ENCODE measurements around the gene HNRNPA0.

HNRNPA0 gene

DNA sequence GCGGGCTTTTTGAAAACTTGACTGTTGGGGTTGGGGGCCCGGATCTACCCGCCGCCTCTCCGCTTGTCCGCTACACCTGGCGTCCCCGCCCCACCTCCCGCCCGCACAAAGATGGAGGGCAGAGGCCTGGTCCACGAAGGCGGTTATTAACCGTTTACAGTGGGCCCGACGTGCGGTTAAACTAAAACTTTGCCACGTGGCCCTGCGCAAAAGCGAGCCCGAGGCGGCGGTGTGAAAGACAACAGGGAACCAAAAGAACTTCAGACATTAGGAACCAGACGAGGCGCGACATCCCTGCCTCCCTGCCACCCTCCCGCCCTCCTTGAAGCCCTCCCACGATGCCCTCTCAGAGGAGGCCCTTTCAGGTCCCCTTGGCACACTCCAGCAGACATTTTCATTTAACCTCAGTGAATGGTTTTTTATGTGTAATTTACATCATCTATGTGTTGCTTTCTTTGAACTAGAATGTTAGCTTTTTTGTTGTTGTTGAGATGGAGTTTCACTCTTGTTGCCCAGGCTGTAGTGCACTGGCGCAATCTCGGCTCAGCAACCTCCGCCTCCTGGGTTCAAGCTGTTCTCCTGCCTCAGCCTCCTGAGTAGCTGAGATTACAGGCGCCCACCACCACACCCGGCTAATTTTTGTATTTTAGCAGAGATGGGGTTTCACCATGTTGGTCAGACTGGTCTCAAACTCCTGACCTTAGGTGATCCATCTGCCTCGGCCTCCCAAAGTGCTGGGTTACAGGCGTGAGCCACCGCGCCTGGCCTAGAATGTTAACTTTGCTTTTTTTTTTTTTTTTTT, 999 bp upstream of the HNRNPA0 start:
- DNase-seq (ENCODE audit: low read depth): no peak

DNA sequence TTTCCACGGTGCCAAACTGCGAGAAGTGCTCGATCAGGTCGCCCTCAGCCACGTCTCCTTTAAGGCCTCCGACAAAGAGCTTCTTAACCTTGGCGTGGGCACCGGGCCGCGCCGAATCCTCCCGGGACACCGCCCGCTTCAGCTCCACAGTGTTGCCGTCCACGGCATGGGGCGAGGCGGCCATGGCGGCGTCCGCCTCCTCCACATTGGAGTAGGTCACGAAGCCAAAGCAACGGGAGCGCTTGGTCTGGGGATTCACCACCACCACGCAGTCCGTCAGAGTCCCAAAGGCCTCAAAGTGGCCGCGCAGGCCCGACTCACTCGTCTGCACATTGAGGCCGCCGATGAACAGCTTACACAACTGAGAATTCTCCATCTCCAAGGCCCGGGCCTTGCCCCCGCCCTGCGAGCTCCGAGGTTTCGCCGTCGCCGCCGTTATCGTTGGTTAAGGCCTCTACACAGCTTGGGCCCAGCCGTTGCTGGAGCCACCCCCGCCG, 424 bp downstream of the HNRNPA0 start:
- no peak for DNase-seq (ENCODE audit: low read depth)

DNA sequence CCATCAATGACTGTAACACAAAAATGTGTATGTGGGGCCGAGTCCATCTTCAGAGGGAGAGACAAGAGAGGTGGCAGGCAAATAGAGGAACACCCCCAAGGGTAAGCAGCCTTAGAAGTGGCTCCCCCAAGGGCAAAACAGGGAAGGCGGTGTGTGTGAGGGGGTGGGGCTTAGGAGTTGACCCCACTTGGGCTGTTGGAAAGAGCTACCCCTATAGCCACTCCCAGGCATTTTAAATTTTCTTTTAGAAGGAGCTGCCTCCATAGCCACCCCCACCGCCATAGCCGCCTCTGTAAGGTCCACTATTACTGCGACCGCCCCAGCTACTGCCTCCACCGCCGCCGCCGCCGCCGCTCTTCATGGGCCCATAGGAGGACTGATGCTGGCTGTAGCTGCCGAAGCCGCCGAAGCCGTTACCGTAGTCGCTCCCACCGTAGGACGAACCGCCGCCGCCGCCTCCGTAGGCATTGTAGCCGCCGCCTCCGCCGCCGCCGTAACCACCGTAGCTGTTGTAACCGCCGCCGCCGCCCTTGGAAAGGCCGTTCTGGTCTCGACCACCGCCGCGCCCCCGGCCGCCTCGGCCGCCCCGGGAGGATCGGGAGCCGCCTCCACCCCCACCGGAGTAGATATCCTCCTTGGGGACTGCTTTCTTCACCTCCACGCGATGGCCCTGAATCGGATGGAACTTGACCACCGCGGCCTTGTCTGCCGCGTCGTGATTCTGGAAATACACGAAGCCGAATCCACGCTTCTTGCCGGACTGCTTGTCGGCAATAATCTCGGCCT, 1.1 kb downstream of the HNRNPA0 start:
- DNase-seq (ENCODE audit: low read depth): no peak

DNA sequence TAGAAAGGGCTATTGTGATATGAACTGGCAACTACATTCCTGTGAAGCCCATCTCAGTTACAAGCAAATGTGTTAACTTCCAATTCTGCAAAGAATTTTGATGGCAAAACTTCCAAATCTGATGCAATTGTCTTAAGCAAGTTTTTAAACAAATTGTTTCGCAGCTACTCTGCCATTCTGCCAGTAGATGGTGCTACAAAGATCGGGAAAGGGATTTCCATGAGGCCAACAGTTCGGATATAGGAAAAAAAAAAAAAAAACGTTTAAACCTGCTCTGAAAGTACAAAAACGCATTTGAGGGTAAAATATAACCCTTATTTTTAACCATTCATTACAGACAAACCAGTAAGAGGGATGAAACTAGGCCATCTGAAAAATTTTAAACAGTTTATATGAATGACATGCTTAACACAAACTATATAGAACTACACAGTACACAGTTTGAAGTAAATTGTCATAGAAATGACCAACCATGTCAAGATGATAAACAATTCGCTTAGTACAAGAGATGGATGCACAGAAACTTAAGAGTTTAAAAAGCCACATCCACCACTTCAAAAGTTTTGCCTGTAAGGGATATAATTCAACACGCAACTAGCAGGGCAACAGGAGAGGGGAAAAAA, 2.2 kb downstream of the HNRNPA0 start:
- DNase-seq (ENCODE audit: low read depth): peak; percentile 82

DNA sequence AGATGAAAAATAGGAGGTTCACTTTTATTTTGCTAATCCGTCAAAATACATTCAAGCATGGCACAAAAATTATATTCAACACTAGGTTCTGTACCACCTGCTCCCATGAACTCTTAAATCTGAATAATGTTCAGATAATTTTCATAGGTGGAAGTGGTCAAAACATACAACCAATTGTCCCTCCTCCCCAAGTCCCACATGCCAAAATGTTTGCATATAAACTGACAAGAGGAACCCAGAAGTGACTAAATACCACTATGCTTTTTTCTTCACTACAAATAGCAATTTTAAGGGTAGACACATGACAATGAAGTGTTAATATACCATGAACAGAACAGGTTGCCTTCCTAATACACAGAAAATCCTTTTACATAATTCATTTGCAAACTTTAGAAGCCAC, 3.7 kb downstream of the HNRNPA0 start:
- no peak for DNase-seq (ENCODE audit: low read depth)

DNA sequence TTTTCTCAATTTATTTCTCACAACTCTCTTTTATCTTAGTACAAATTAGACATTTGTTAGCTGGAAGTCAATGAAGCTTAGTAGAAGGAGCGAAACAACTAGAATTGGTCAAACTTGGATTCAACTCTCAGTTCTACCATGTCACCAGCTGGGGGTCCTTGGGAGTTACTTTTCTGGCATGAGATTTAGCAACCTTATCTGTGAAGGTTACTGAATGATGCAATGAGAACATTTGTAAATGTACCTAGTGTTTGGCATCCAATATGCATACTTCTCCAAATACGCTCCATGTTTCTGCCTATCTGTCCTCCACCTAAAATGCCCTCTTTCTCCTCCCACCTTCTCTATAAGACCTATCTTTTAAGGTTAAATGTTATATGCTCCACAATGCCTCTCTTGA, 6.3 kb downstream of the HNRNPA0 start:
- no peak for DNase-seq (ENCODE audit: low read depth)

DNA sequence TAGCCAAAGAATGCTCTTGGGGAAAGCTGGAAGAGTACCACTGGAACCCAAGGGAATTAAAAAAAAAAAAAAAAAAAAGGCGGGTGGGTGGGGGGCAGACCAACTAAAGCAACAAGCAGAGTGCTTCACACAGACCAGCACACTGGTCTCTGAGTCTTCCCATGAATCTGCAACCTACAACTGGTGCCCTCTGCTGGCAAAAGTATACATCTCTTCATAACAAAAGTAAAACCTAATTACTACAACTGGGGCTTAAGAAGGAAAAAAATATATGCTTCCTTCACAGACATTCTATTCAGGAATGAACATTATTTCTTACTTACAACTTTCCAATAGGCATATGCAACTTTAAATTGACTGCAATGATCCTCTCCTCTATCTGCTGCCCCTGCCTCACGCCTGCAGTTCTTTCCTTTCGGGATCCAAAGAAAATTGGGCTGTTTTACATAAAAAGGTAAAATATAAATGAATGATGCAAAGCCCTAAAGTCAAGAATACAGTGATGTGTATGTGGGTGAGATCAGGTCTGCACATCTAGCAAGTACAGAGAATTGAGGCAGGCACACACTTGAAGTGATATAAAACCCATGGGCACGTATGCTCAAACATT, 11.0 kb downstream of the HNRNPA0 start:
- DNase-seq (ENCODE audit: low read depth): peak; percentile 66

DNA sequence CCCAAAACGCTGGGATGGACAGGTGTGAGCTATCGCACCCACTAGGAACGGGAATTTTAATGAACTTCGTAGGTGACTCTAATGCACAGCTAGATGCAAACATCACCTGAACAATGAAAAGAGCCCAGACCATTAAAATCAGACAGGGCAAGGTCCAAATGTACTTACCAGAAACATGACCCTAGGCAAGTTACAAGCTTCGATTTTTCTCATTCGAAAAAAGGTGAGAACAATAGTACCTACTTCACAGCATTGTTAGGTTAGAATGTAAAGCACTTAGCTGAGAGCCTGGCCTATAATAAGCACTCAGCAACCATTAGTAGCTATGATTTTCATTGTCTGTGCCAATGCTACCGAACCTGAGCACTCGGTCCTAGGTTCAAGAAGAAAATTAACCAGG, 12.4 kb downstream of the HNRNPA0 start:
- no peak for DNase-seq (ENCODE audit: low read depth)

DNA sequence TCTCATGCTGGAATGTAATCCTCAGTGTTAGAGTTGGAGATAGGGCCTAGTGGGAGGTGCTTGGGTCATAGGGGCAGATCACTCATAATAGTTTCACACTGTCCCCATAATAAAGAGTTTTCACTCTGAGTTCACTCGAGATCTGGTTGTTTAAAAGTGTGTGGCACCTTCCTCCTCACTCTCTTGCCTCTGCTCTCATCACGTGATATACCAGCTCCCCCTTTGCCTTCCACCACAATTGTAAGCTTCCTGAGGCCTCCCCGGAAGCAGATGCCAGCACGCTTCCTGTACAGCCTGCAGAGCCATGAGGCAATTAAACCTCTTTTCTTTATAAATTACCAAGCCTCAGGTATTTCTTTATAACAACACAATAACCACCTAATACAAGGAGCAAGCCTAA, 14.4 kb downstream of the HNRNPA0 start:
- DNase-seq (ENCODE audit: low read depth): no peak

DNA sequence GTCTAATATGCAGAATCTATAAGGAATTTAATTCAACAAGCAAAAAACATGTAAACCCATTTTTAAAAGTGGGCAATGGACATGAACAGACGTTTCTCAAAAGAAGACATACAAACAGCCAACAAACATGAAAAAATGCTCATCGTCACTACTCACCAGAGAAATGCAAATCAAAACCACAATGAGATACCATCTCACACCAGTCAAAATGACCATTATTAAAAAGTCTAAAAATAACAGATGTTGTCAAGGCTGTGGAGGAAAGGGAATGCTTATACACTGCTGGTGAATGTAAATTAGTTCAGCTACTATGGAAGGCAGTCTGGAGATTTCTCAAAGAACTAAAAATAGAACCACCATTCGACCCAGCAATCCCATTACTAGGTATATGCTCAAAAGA, 15.2 kb downstream of the HNRNPA0 start:
- DNase-seq (ENCODE audit: low read depth): no peak

DNA sequence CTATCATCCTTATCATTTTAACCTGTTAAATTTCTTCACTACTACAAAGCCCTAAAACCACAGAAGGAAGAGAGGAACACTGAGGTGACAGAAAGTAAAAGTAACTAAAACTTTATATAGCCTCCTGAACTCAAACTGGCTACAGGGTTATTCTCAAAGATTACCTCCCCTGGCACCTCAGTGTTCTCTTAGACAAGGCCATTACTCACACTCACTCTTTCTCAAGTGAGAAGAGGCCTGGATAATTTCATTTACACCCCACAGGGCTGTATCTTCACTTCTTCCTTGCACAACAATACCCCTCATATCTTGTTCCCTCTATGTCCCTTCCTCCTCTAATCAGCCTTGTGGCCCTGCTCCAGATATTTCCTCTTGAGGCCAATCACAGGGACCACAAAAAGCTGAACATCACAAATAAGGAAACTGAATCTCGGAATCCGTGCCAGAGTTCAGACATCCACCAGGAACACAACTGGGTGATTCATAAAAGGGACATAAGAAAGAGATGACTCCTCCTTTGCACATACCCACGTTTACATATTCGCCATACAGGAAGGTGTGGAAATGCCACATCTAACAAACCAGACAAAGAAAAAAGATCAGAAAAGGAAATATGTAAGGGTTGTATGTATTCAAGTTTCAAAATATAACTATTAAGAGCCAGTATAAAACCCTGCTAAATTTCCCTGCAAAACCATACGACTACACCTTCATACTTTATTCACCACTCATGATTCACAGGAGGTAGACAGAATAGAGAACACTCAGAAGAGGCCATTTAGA, 16.6 kb downstream of the HNRNPA0 start:
- peak; percentile 69 for DNase-seq (ENCODE audit: low read depth)

DNA sequence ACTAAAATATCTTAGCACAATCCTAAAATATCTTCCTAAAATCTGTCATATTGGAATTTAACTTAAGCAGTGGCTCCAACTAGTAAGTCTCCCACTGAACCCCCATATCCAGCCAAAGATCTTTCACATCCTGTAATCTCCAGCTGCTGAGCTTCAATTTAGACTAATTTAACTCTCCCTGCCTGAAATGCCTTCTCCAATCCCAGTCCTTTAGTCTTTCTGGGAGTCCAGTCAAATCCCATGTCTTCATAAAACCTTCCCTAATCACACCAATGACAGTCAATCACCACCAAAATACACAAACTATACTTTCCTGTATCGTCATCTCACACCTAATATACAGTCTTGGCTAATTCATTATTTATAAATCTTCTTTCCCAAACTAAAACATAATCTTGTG, 17.7 kb downstream of the HNRNPA0 start:
- no peak for DNase-seq (ENCODE audit: low read depth)

DNA sequence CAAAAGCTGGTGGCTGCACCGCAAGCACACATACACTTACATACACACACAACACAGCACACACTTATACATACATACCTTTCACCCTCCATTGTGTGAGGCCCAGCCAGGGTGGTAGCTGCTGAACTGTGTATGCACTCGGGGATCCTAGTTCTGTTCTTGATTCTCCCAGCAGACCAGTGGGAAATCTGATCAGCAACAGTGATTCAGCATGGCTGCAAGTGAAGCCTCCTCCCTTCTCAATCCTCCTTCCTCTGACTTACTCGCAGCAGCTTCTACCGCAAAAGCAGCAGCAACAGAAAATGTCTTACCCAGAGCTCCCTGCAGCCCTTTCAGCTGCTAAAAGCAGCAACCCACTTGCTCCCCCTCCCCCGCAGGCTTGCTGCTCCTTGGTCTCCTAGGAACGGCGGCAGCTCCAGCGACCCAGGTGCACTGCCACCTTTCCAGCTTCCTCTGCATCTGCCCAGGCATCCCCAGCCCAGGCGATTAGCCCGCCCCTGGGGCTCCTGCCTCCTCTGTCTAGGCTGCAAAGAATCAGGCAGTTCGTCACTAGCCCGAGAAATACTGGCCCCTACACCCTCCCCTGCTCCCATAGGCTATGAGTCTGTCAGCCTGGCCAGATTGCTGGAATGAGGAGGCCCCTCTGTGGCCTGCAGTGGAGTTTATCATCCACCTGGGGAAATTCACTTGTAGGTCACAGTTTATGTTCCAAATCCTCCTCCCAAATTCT, 18.4 kb downstream of the HNRNPA0 start, which contains the start of gene KLHL3:
KLHL3 (minus strand) TSS at position 535 of the 730 bp plus-strand sequence; CDS start at position 92, 443 bp downstream.
- peak; percentile 50 for DNase-seq (ENCODE audit: low read depth)

DNA sequence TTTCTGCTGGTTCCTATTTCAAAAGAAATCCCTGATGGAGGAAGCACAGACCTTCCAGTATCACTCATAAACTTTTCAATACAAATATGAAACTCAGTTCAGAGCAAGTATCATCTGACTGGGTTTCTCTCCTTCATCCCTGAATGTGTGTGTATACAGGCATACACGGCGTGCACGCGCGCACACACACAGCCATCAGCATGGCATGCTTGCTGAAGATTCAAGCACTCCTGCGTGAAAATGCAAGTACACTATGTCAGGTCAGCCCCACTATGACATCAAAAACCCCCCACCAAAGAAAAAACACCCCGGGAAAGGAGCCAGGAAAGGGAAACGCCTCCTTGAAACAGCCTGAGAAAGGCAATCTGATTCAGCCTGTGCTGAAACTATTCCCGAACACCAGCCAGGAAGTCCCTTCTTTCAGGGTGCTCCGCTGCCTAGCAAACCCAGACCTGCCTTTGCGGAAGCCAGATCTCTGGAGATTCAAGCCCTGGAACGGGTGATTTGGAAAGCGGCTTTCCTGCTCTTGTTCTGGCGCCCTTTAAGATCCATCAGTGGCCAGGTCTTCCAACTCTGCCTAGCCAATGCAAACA, 19.1 kb downstream of the HNRNPA0 start:
- peak; percentile 47 for DNase-seq (ENCODE audit: low read depth)

DNA sequence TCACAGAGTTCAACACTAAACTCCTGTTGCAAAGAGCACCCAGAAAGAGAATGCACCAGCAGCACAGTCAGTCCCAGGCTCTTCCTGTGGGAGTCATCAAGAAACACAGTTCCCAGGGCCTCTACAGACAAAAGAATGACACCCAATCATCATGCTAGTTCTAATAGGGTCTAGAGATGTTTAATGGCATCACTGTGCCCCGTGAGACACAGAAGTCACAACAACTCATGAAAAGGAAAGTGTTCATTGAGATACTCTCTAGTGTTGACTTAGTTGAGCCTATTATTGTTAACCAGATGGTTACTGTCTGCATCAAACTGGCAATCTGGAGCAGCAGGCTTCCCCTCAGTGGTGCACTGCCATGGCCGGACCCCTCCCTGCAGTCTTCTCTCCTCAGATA, 19.8 kb downstream of the HNRNPA0 start:
- DNase-seq (ENCODE audit: low read depth): no peak

DNA sequence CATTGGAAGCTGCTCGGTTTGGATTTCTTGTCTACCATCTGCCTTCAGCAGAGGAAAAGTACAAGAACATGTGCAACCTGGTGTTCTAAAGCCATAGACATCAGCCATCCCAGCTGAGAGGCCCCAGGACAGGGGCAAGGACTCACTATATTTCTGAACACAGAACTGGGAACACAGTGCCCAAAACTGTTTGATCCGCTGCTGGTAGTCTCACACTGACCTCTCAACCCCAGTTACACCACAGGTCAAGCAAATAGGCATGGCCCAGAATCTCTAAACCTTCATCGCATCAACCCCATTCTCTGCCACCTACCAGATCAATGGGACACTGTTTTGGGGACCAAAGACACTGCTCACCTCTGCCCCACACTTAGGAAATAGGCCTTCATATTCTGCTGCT, 20.2 kb downstream of the HNRNPA0 start:
- no peak for DNase-seq (ENCODE audit: low read depth)

DNA sequence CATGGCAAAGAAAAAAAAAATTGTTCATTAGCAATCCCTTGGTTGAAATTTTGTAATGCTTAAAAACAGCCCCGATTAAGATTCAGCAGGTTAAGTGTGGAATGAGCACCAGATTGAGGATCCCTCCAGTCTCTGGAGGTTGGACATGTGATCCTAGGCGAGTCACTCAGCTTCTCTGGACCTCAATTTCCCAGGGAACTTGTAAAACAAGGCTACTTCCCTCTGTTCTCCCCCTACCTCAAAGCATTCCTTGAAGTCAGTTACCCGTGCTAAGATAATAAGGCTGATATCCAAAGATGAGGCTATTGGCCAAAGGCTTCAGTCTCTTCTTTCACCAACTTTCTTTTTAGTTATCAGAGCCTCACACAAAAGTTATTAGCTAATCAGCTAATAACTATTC, 21.2 kb downstream of the HNRNPA0 start:
- no peak for DNase-seq (ENCODE audit: low read depth)

DNA sequence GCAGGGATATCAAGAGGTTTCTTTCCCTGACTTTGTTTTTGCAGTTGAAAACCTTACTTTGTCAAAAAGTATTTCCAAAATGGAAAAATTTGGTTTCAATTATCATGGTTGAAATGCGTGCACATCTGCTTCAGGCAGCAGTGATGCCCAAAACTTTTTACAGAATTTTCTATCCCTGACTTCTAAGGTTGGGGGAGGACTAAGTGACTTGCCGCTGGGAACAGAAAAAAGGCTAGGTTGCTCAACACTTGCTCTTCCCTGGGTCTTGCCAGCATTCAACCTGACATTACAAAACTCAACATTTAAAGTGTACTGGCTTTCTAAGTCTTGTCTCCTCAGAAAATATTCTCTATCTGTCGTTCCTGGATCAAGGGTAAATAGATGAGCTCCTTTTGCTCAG, 23.0 kb downstream of the HNRNPA0 start:
- DNase-seq (ENCODE audit: low read depth): peak; percentile 39

DNA sequence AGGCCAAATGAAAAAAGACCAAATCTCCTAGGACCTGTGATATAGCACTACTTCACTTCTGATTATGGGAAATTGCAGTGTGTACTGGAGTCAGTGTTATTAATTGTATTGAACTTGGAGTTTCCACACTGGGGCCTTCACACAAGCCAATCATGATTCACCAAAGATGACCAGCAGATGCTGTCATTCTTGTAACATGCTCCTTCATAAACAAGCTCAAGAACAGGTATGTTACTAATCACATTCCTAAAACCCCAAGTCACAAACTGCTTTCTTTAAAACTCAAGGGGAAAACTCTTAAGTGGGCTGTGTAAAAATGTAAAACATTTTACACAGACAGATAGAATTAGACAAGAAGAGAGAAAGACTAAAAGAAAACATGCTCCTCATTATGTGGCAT, 23.8 kb downstream of the HNRNPA0 start:
- DNase-seq (ENCODE audit: low read depth): peak; percentile 27

DNA sequence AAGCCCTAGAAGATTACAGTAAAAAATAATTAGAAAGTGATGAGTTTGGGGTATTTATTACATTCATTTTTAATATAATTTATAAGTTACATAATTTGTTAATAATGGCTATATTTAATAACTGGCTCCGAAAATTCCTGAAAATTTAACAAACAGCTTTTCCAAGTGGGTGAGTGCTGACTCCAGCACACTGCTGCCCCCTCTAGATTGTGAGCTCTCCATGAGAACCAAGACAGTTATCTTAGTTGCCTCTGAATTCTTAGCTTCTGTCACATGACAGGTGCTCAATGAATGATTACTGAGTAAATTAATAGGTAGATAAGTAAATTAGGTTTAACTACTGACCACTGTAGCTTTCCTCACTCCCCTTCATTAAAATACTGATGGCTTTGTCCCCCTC, 26.1 kb downstream of the HNRNPA0 start:
- no peak for DNase-seq (ENCODE audit: low read depth)
